ENCODE measurements around the gene MMP25.

MMP25 gene

GRCh38 chr16:3030222-3031212 lies 15.8 kb upstream of the MMP25 start:
- no peaks in the 10 kb centered on the region for H3K9me3 Mint-ChIP-seq
- H3K27ac Mint-ChIP-seq, result no peak overlapping the region
- peaks cover 18 to 52% of the 10 kb centered on the region in 2 donors for H3K4me1 Mint-ChIP-seq
- ATAC-seq (replicated peaks) (no peak), DNase-seq (no peak)
- H3K27me3 Mint-ChIP-seq, result peaks cover 65 to 74% of the 10 kb centered on the region in 2 donors
- peak overlapping the region in 1 of 2 donors; percentile 1 for H3K4me3 Mint-ChIP-seq
- H3K36me3 Mint-ChIP-seq, result peaks cover 18 to 20% of the 10 kb centered on the region in 2 donors

DNA sequence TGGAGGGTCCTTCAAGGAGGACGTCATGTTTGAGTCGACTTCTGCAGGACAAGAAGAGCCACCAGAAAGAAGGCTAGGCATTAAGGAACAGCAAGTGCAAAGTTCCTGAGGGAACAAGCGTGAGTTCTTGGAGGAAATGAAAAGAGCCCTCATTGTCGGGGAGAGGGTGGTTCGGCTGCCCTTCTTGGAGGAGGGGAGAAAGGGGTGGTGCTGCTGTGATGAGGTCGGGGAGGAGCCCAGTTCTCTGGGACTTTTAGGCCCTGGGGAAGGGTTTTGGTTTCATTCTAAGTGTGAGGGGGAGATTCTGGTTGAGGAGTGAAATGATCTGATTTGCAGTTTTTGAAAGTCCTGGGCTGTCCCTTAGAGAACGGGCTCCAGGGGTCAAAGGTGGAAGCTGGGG lies 13.7 kb upstream of the MMP25 start:
- no peak overlapping the region for H3K4me3 Mint-ChIP-seq
- ATAC-seq (replicated peaks) (peak in 1 of 2 donors; percentile 28), DNase-seq (no peak)
- no peaks in the 10 kb centered on the region for H3K9me3 Mint-ChIP-seq
- peaks cover 23 to 52% of the 10 kb centered on the region in 2 donors for H3K4me1 Mint-ChIP-seq
- no peak overlapping the region for H3K27ac Mint-ChIP-seq
- peaks cover 76 to 89% of the 10 kb centered on the region in 2 donors for H3K27me3 Mint-ChIP-seq
- peaks cover 0 to 4% of the 10 kb centered on the region in 2 donors for H3K36me3 Mint-ChIP-seq

DNA sequence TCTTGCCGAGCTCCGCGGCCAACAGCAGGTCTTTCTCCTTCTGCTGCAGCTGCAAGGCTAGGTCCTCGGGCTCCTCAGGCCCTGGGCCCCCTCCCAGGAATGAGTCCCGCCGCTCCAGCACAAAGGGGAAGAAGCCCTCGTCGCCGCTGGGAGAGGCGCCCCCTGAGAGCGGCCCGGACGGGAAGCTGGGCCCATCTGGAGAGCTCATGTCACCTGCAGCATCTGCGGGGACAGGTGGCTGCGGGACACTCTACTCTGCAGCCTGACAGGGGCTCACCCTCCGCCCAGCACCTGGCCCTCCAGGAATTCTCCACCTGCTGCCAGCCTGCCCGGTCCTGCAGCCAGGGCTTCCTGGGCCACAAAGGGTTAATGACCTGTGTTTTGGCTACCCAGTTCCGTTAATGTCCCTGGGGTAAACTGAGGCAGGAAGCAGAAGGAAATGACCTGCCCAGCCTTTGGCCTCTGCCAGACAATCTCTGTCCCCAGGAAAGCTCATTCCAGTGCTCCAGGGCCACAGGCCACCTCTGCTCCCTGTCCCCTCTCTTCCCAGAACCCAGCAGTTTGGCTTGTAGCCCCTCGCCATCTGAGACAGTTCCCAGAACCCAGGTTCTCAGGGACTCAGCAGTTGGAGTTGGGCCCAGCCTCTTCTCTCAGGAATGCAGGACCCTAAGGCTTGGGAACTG lies 10.9 kb upstream of the MMP25 start:
- H3K27ac Mint-ChIP-seq, result no peak overlapping the region
- peaks cover 79 to 91% of the 10 kb centered on the region in 2 donors for H3K27me3 Mint-ChIP-seq
- peak overlapping the region; percentile 29 to 66 for H3K4me3 Mint-ChIP-seq
- no peaks in the 10 kb centered on the region for H3K9me3 Mint-ChIP-seq
- H3K4me1 Mint-ChIP-seq, result peaks cover 11 to 25% of the 10 kb centered on the region in 2 donors
- ATAC-seq (replicated peaks), result no peak
- peaks cover 1 to 3% of the 10 kb centered on the region in 2 donors for H3K36me3 Mint-ChIP-seq
- DNase-seq, result no peak

DNA sequence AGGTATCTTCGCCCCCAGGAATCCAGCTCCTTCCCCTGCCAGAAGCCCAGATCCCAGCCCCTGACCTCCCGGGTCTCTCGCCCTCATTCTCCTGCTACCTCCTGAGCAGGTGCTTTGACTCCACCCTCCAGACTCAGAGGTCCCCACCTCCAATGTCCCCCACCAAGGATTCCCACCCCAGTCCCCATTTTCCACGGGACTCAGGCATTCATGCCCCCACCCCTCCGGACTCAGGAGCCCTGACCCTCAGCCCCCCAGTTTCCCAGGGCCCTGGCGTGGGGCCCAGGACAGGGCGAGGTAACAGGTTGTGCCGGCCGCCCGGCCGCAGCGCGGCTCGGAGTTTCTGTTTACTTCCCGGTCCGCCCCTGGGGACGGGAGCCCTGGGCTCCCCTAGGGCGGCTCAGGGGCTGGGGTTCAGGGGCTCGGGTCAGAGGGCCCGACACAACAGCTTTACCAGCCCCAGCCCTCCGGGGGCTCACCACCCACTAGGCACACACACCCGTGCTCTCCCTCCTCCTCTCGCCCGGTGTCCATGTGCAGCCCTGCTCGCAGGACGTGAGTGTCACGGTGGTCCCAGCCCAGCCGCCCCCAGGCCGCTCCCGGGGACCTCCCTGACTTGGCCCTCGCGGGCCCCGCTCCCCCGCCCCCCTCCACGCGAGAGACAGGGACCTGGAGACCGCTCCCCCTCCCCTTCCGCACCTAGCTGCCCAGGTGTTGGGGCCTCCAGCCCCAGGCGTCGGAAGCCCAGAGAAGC lies 10.2 kb upstream of the MMP25 start:
- Mint-ChIP-seq H3K9me3 (no peaks in the 10 kb centered on the region), H3K27ac (no peak overlapping the region), H3K4me1 (peaks cover 11 to 21% of the 10 kb centered on the region in 2 donors), H3K36me3 (peaks cover 1 to 4% of the 10 kb centered on the region in 2 donors), H3K27me3 (peaks cover 74 to 91% of the 10 kb centered on the region in 2 donors), H3K4me3 (peak overlapping the region; percentile 29 to 66)
- ATAC-seq (replicated peaks) (no peak), DNase-seq (no peak)

DNA sequence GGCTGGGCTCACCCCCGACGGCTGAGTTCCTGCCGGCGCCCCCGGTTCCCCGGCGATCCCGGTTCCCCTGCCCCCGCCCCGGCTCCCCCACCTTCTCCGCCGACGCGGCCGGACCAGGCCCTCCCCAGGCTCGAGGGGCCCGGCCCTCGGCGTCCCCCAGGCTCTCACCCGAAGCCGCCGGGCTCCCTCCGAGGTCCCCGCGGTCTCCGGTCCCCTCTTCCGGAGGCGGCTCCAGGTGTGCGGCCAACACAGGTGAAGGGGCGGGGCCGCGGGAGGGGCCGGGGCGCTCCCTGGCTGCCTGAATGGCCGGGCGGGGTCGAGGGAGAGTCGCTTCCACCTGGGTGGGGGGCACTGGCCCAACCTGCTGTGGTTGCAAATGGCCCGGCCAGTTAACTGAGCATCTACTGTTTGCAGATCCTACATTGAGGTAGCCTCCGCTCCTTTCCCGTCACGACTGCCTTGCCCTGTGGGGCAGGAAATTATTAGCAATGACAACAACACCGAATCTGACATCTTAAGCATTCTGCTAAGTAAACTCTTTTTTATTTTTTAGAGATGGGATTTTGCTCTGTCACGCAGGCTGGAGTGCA lies 9.5 kb upstream of the MMP25 start, which contains the start of gene BICDL2:
Gene BICDL2 (minus strand): TSS at position 219 of the 590 bp plus-strand sequence. CDS start 1,448 bp downstream, outside the sequence.
- DNase-seq (no peak), ATAC-seq (replicated peaks) (no peak)
- peak within 1 kb of the TSS; percentile 56 for H3K27ac Mint-ChIP-seq
- H3K36me3 Mint-ChIP-seq, result peaks cover 1 to 4% of the 10 kb centered on the region in 2 donors
- H3K9me3 Mint-ChIP-seq, result no peaks in the 10 kb centered on the region
- peaks cover 68 to 85% of the 10 kb centered on the region in 2 donors for H3K27me3 Mint-ChIP-seq
- H3K4me1 Mint-ChIP-seq, result peaks cover 9 to 21% of the 10 kb centered on the region in 2 donors
- H3K4me3 Mint-ChIP-seq, result peak within 1 kb of the TSS; percentile 29 to 66

- no peak for ATAC-seq (replicated peaks)
- Mint-ChIP-seq H3K36me3 (peaks cover 1 to 4% of the 10 kb centered on the region in 2 donors), H3K4me1 (peaks cover 6 to 14% of the 10 kb centered on the region in 2 donors), H3K27me3 (peaks cover 64 to 77% of the 10 kb centered on the region in 2 donors), H3K27ac (no peak overlapping the region), H3K9me3 (no peaks in the 10 kb centered on the region), H3K4me3 (no peak overlapping the region)
- no peak for DNase-seq
Measured at GRCh38 chr16:3038256-3038655, 8.1 kb upstream of the MMP25 start.

DNA sequence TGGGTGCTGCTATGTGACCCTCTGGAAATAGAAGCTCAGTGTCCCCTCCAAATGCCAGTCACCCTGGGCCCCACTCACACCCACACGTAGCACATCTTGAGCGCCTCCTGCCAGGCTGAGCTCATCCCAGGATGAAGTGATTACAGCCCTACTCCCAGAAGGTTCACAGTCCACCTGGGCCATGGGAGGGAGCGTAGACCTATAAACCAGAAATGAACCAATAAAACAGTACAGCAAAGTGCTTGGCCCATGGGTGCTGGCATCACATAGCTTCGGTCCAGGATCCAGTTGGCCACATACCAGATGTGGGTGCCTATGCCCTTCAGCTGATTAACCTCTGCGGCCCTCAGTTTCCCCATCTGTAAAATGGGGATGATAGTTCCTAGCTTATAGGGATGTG lies 7.5 kb upstream of the MMP25 start:
- ATAC-seq (replicated peaks), result no peak
- Mint-ChIP-seq H3K4me3 (no peak overlapping the region), H3K36me3 (peaks cover 1 to 4% of the 10 kb centered on the region in 2 donors), H3K27ac (no peak overlapping the region), H3K9me3 (no peaks in the 10 kb centered on the region), H3K4me1 (peaks cover 6 to 14% of the 10 kb centered on the region in 2 donors), H3K27me3 (peaks cover 64 to 77% of the 10 kb centered on the region in 2 donors)
- DNase-seq, result no peak

GRCh38 chr16:3042376-3042775 lies 4.0 kb upstream of the MMP25 start:
- H3K9me3 Mint-ChIP-seq, result no peaks in the 10 kb centered on the region
- H3K4me1 Mint-ChIP-seq, result peaks cover 6 to 25% of the 10 kb centered on the region in 2 donors
- peaks cover 50 to 74% of the 10 kb centered on the region in 2 donors for H3K27me3 Mint-ChIP-seq
- H3K36me3 Mint-ChIP-seq, result peaks cover 0 to 4% of the 10 kb centered on the region in 2 donors
- DNase-seq (no peak), ATAC-seq (replicated peaks) (no peak)
- H3K4me3 Mint-ChIP-seq, result no peak overlapping the region
- H3K27ac Mint-ChIP-seq, result no peak overlapping the region

- Mint-ChIP-seq H3K4me1 (peaks cover 10 to 33% of the 10 kb centered on the region in 2 donors), H3K4me3 (peak overlapping the region; percentile 84 to 85), H3K9me3 (no peaks in the 10 kb centered on the region), H3K36me3 (peaks cover 0 to 4% of the 10 kb centered on the region in 2 donors), H3K27ac (no peak overlapping the region), H3K27me3 (peaks cover 45 to 72% of the 10 kb centered on the region in 2 donors)
- DNase-seq (no peak), ATAC-seq (replicated peaks) (no peak)
Measured at GRCh38 chr16:3044708-3045107, 1.7 kb upstream of the MMP25 start.

GRCh38 chr16:3046641-3047386 lies 453 bp downstream of the MMP25 start:
- Mint-ChIP-seq H3K36me3 (no peaks in the 10 kb centered on the region), H3K4me3 (peak overlapping the region; percentile 56 to 62), H3K9me3 (no peaks in the 10 kb centered on the region), H3K27me3 (peaks cover 47 to 58% of the 10 kb centered on the region in 2 donors), H3K27ac (no peak overlapping the region), H3K4me1 (peaks cover 10 to 33% of the 10 kb centered on the region in 2 donors)
- ATAC-seq (replicated peaks), result peak in 1 of 2 donors; percentile 22
- DNase-seq, result no peak

GRCh38 chr16:3047387-3047720 lies 993 bp downstream of the MMP25 start:
- no peaks in the 10 kb centered on the region for H3K36me3 Mint-ChIP-seq
- peaks cover 47 to 58% of the 10 kb centered on the region in 2 donors for H3K27me3 Mint-ChIP-seq
- H3K9me3 Mint-ChIP-seq, result no peaks in the 10 kb centered on the region
- no peak overlapping the region for H3K27ac Mint-ChIP-seq
- no peak overlapping the region for H3K4me3 Mint-ChIP-seq
- DNase-seq (no peak), ATAC-seq (replicated peaks) (no peak)
- peaks cover 10 to 33% of the 10 kb centered on the region in 2 donors for H3K4me1 Mint-ChIP-seq

- H3K27me3 Mint-ChIP-seq, result peaks cover 23 to 33% of the 10 kb centered on the region in 2 donors
- no peak overlapping the region for H3K27ac Mint-ChIP-seq
- peaks cover 21 to 41% of the 10 kb centered on the region in 2 donors for H3K4me1 Mint-ChIP-seq
- no peak overlapping the region for H3K4me3 Mint-ChIP-seq
- H3K36me3 Mint-ChIP-seq, result peaks cover 10 to 12% of the 10 kb centered on the region in 2 donors
- ATAC-seq (replicated peaks), result no peak
- no peak for DNase-seq
- no peaks in the 10 kb centered on the region for H3K9me3 Mint-ChIP-seq
Measured at GRCh38 chr16:3049921-3050481, 3.6 kb downstream of the MMP25 start.

GRCh38 chr16:3050487-3050886 lies 4.1 kb downstream of the MMP25 start:
- Mint-ChIP-seq H3K9me3 (no peaks in the 10 kb centered on the region), H3K27ac (no peak overlapping the region), H3K4me3 (no peak overlapping the region), H3K4me1 (peaks cover 23 to 41% of the 10 kb centered on the region in 2 donors), H3K27me3 (peaks cover 23 to 28% of the 10 kb centered on the region in 2 donors), H3K36me3 (peaks cover 11 to 17% of the 10 kb centered on the region in 2 donors)
- DNase-seq, result no peak
- ATAC-seq (replicated peaks), result no peak

Data from stimulated activated naive B cell treated with anti-CD40 and anti-IgM and Interleukin-4, amounts not matched to agents 10 μg/mL and 1 μg/mL and 100 μg/mL, for 72 hours (primary cell).